H1 (cell line): Measurements from ENCODE around the gene ELL. TPM values are rescaled to one million over a fixed set of nuclear protein-coding genes. Genes with fewer than 3 reads are reported as not detected.

Experiments used
- BCL11A ChIP-seq, 2 experiments: IDR thresholded peaks; one replicate each; pipeline ENCODE4 v1.6.1; 2011; ENCODE audit warnings: low read depth in 2 of 2, low read length in 2 of 2, mild to moderate bottlenecking in 2 of 2
- CHD1 ChIP-seq: IDR thresholded peaks from 2 replicates; pipeline ENCODE4 v1.6.1; 2012; ENCODE audit warnings: low read depth, low read length, improper control_type of control experiment
- KDM4A ChIP-seq: IDR thresholded peaks from one replicate; pipeline ENCODE4 v1.7.1; 2012; ENCODE audit warnings: low read depth, mild to moderate bottlenecking, moderate library complexity, low read length, inconsistent platforms; ENCODE audit not compliant: severe bottlenecking
- POU5F1 ChIP-seq: IDR thresholded peaks from 2 replicates; pipeline ENCODE4 v1.6.1; 2011; ENCODE audit warnings: low read depth, mild to moderate bottlenecking, low read length, moderate library complexity
- SIN3A ChIP-seq, 2 experiments: IDR thresholded peaks in 1 of 2; conservative IDR thresholded peaks in 1 of 2; 2 replicates each; pipeline ENCODE4 v1.6.1; 2011 to 2012; ENCODE audit warnings: low read length in 2 of 2, improper control_type of control experiment in 1 of 2, low read depth in 1 of 2, mild to moderate bottlenecking in 1 of 2
- SIX5 ChIP-seq: IDR thresholded peaks from 2 replicates; pipeline ENCODE4 v1.6.1; 2011; ENCODE audit warnings: mild to moderate bottlenecking, low read depth, low read length
- TAF1 ChIP-seq: IDR thresholded peaks from 2 replicates; pipeline ENCODE4 v1.6.1; 2011; ENCODE audit warnings: mild to moderate bottlenecking, low read depth, low read length
- polyA plus RNA-seq, 7 experiments: library from polyadenylated mRNA; depleted of rRNA in 3 of 7; stranded (reverse) in 5 of 7; unstranded in 2 of 7; fragments of >200 nt in 5 of 7; fragments of 200-250 nt in 2 of 7; gene quantifications; 1 replicate in 5 of 7; 2 replicates in 1 of 7; 4 replicates in 1 of 7; pipeline versions ENCODE4 v1.2.1 to v1.2.3, GENCODE V29; 2011 to 2013; ENCODE audit warnings: missing spikeins in 2 of 7, mixed read lengths in 2 of 7
- total RNA-seq: library from RNA; stranded (reverse); fragmentation: NEBNext Ultra II Directional; extraction: Animal tissue kit (Norgen Biotek cat#: 25700); gene quantifications from 2 replicates; pipeline ENCODE4 v1.2.1, GENCODE V29; 2021

The ELL gene
- total and polyA plus RNA-seq, 2 of the 8 experiments (the other 6 are each of a cell fraction or from before 2014, with no cell fraction given) = 5.2 to 10.5 TPM

DNA sequence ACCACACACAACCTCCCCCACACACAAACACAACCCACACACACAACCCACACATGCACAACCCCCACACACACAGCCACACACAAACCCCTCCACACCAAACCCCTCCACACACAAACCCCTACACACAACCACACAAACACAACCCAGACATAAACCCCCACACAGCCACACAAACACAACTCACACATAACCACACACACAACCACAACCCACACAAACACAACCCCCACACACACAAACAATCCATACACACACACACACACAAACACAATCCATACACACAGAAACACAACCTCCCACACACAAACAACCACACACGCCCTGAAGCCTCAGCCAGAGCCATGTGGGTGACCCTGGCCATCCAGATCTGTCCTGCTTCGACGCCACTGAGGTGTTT, 53.9 kb downstream of the ELL start (continued):
- TF ChIP-seq SIN3A (conservative IDR thresholded peaks at IDR 0.05 in 1 of 2, IDR thresholded peaks at IDR 0.05 in 1 of 2; ENCODE audit: low read depth in 1 of 2, low read length in 2 of 2) (no peak), SIX5 (no peak), TAF1 (no peak), CHD1 (no peak), POU5F1 (no peak), BCL11A (IDR thresholded peaks at IDR 0.05; ENCODE audit: low read depth in 2 of 2, low read length in 2 of 2) (no peak), KDM4A (no peak)
- TF ChIP-seq, all 59 proteins: peak for 0
